PFSK-1 (cell line): ENCODE data around the gene CDC40.

Experiments used
- FOXP2 ChIP-seq: optimal IDR thresholded peaks from 2 replicates; pipeline ENCODE3; 2011; ENCODE audit warnings: borderline replicate concordance, control low read depth, inconsistent platforms; ENCODE audit not compliant: insufficient read depth; ENCODE audit errors: extremely low read length, extremely low read depth
- POLR2AphosphoS5 ChIP-seq: IDR thresholded peaks from 2 replicates; pipeline ENCODE4 v1.6.1; 2012; ENCODE audit warnings: low read depth, mild to moderate bottlenecking, control low read depth, low read length, moderate library complexity
- SIN3A ChIP-seq: IDR thresholded peaks from 2 replicates; pipeline ENCODE4 v1.6.1; 2012; ENCODE audit warnings: mild to moderate bottlenecking, low read length, moderate library complexity, borderline replicate concordance; ENCODE audit not compliant: insufficient read depth
- TAF1 ChIP-seq: IDR thresholded peaks from 2 replicates; pipeline ENCODE4 v1.6.1; 2012; ENCODE audit warnings: low read length, control low read depth, borderline replicate concordance; ENCODE audit not compliant: insufficient read depth
- TF ChIP-seq, protein P1 (sequence below), 2 experiments: IDR thresholded peaks; 2 replicates each; pipeline versions ENCODE4 v1.6.1 to v1.8.0; 2011 to 2012; ENCODE audit warnings: low read depth in 2 of 2, low read length in 2 of 2, control low read depth in 1 of 2, inconsistent platforms in 1 of 2, mild to moderate bottlenecking in 1 of 2, moderate library complexity in 1 of 2; ENCODE audit not compliant: insufficient read depth in 1 of 2

CDC40 gene

DNA sequence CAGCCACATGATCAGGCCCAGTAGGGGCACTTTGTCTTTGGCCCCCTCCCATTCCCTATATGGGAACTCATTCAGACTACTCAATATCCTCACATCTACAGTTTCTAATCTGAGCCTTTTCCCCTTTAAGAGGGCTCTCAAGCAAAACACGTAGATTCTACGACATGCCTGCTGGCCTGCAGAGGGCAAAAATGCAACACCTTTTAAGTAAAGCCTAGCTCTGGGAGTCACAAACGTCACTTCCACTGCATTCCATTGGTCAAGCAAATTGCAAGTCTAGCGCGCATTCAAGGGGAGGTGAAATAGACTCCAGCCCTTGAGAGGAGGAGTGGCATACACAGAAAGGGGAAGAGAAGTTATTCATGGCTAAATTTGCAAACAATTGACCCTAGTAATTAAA lies 70.6 kb downstream of the CDC40 start:
- TF ChIP-seq FOXP2 (no peak), TAF1 (no peak), POLR2AphosphoS5 (no peak), SIN3A (no peak)
- TF ChIP-seq, protein P1, sequence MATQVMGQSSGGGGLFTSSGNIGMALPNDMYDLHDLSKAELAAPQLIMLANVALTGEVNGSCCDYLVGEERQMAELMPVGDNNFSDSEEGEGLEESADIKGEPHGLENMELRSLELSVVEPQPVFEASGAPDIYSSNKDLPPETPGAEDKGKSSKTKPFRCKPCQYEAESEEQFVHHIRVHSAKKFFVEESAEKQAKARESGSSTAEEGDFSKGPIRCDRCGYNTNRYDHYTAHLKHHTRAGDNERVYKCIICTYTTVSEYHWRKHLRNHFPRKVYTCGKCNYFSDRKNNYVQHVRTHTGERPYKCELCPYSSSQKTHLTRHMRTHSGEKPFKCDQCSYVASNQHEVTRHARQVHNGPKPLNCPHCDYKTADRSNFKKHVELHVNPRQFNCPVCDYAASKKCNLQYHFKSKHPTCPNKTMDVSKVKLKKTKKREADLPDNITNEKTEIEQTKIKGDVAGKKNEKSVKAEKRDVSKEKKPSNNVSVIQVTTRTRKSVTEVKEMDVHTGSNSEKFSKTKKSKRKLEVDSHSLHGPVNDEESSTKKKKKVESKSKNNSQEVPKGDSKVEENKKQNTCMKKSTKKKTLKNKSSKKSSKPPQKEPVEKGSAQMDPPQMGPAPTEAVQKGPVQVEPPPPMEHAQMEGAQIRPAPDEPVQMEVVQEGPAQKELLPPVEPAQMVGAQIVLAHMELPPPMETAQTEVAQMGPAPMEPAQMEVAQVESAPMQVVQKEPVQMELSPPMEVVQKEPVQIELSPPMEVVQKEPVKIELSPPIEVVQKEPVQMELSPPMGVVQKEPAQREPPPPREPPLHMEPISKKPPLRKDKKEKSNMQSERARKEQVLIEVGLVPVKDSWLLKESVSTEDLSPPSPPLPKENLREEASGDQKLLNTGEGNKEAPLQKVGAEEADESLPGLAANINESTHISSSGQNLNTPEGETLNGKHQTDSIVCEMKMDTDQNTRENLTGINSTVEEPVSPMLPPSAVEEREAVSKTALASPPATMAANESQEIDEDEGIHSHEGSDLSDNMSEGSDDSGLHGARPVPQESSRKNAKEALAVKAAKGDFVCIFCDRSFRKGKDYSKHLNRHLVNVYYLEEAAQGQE (IDR thresholded peaks at IDR 0.05; ENCODE audit: insufficient read depth in 1 of 2, low read depth in 2 of 2, low read length in 2 of 2): no peak

GRCh38 chr6:110255211-110255750 lies 75.1 kb downstream of the CDC40 start:
- TF ChIP-seq, protein P1 (IDR thresholded peaks at IDR 0.05; ENCODE audit: insufficient read depth in 1 of 2, low read depth in 2 of 2, low read length in 2 of 2): peak; percentile 95 to 99
- no peak for TF ChIP-seq TAF1

DNA sequence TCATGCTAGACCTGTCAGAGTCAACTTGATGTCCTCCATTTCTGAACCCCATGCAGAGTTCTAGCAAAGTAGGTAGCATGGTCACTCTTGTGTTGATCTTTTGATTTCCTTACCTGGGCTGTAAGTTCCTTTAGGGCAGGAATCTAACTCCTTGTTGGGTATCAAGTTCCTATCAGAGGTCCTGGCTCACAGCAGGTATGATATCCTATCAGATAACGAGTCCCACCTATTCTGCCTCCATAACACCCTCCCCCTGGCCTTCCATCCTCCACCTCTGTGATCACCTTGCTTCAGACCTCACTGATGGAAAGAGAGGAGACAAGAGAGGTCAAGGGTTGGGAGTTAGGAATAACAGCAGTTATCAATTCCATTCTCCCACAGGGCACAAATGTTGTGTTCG lies 76.1 kb downstream of the CDC40 start:
- TF ChIP-seq SIN3A (no peak), POLR2AphosphoS5 (no peak)
- TF ChIP-seq, protein P1 (IDR thresholded peaks at IDR 0.05; ENCODE audit: insufficient read depth in 1 of 2, low read depth in 2 of 2, low read length in 2 of 2): no peak

DNA sequence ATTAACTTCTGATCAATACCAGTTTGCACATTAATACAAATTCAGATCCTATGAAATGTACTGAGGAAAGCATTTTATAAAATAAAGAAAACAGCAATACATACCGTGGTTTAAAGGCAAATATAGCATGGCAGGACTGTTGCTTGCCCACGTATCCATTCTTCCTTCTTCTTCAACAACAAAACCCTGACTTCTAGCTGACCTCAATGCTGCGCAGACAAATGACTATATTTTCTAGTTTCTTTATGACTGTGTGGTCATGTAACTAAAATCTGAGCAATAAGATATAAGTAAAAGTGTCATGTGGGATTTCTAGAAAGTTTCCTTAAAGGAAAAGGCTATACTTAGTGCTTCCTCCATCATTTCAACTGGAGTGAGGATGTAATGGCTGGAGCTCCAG lies 85.0 kb downstream of the CDC40 start:
- TF ChIP-seq TAF1 (no peak), POLR2AphosphoS5 (no peak), SIN3A (no peak), FOXP2 (no peak)
- TF ChIP-seq, protein P1 (IDR thresholded peaks at IDR 0.05; ENCODE audit: insufficient read depth in 1 of 2, low read depth in 2 of 2, low read length in 2 of 2): no peak

DNA sequence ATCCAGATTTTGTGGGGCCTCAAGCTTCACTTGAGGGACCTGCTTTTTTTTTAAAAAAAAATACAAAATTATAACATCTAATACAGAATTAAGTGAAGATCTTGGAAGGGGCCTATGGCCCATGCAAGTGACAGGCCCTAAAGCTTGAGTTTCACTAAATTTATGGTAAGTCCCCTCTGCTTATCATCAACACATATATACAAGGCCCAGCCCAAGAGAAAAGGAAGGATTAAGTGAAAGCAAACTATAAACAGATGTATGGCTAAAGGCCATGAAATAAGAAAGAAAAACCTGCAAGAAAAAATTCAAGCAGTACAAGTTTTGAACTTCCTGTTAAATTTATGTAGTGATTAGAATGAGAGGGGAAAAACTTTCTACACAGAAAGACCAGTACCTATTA lies 86.8 kb downstream of the CDC40 start:
- TF ChIP-seq, protein P1 (IDR thresholded peaks at IDR 0.05; ENCODE audit: insufficient read depth in 1 of 2, low read depth in 2 of 2, low read length in 2 of 2): no peak
- TF ChIP-seq FOXP2: no peak
- TF ChIP-seq POLR2AphosphoS5: no peak
- TF ChIP-seq TAF1: no peak
- no peak for TF ChIP-seq SIN3A
